ENCODE data around the gene ARHGDIB.

DNA sequence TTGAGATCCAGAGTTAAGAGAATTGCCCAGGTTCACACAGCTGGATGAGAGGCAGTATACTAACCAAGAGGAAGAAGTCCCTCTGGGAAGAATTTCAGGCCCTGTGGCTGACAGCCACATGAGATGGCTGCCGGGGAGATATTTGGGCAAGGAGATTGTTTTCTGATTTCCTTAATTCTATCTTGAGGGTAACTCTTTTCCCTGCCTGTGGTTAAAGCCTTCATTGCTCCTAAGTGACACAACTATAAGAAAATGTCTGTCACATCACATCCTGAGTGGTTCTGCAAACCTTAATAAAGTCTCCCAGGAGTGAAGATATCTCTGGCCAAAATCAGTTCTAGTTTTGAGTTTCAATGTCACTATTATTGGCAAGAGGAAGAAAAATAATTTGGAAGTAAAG lies 9.6 kb downstream of the ARHGDIB start:
- TF ChIP-seq, protein P1, sequence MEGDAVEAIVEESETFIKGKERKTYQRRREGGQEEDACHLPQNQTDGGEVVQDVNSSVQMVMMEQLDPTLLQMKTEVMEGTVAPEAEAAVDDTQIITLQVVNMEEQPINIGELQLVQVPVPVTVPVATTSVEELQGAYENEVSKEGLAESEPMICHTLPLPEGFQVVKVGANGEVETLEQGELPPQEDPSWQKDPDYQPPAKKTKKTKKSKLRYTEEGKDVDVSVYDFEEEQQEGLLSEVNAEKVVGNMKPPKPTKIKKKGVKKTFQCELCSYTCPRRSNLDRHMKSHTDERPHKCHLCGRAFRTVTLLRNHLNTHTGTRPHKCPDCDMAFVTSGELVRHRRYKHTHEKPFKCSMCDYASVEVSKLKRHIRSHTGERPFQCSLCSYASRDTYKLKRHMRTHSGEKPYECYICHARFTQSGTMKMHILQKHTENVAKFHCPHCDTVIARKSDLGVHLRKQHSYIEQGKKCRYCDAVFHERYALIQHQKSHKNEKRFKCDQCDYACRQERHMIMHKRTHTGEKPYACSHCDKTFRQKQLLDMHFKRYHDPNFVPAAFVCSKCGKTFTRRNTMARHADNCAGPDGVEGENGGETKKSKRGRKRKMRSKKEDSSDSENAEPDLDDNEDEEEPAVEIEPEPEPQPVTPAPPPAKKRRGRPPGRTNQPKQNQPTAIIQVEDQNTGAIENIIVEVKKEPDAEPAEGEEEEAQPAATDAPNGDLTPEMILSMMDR (conservative IDR thresholded peaks at IDR 0.05; ENCODE audit: low read depth, low read length), result no peak
- no peak for TF ChIP-seq FOS (IDR thresholded peaks at IDR 0.05; ENCODE audit: low read depth, low read length)
- no peak for TF ChIP-seq RAD21 (IDR thresholded peaks at IDR 0.05; ENCODE audit: low read length)
